Ectodermal cell (in vitro differentiated cells): ENCODE data around the gene INPP5A.

Source experiments
- H3K27ac ChIP-seq: 2 replicates; pipeline ENCODE4 v1.7.0; 2013; ENCODE audit warnings: mild to moderate bottlenecking, low read depth, low read length; ENCODE audit not compliant: insufficient read depth, poor library complexity, severe bottlenecking
- H3K27me3 ChIP-seq: 2 replicates; pipeline ENCODE4 v1.7.0; 2013; ENCODE audit warnings: mild to moderate bottlenecking, low read length; ENCODE audit not compliant: insufficient read depth, control insufficient read depth, poor library complexity, severe bottlenecking
- H3K36me3 ChIP-seq: one replicate; pipeline ENCODE4 v1.7.0; 2013; ENCODE audit warnings: low read length; ENCODE audit not compliant: control insufficient read depth, insufficient read depth
- H3K4me1 ChIP-seq: one replicate; pipeline ENCODE4 v1.7.0; 2013; ENCODE audit warnings: low read length; ENCODE audit not compliant: control insufficient read depth, insufficient read depth
- H3K4me3 ChIP-seq: 2 replicates; pipeline ENCODE4 v1.7.0; 2013; ENCODE audit warnings: low read depth, low read length, control low read depth; ENCODE audit not compliant: insufficient read depth
- H3K9me3 ChIP-seq: 2 replicates; pipeline ENCODE4 v1.7.0; 2013; ENCODE audit warnings: mild to moderate bottlenecking, low read length, moderate library complexity; ENCODE audit not compliant: control insufficient read depth
- WGBS, 2 experiments: methylation state at CpG; one replicate each; pipeline ENCODE4 v1.1.7; 2013; ENCODE audit warnings: missing lambda C conversion rate in 2 of 2; 5-methylcytosine and 5-hydroxymethylcytosine counted together

INPP5A gene

DNA sequence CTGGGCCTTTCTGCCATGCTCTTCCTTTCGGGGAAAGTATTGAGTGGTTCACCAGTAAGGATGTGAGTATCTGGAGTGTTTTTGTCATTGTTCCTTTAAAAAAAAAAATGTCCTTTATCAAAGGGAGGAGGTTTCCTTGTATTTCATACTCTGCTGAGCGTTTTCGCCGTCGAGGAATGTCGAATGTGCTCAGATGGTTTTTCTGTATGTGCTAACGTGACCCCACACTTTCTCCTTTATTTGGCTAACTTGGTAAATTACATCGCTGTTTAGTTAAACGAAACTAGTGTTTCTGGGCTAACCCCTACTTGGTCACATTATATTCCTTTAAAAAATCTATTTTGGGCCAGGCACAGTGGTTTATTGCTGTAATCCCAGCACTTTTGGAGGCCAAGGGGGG is 45.9 kb downstream of the INPP5A start:
- Histone ChIP-seq H3K36me3 (no peaks in the 10 kb centered on the region), H3K27me3 (no peaks in the 10 kb centered on the region), H3K4me3 (no peak overlapping the region), H3K4me1 (peaks cover 6% of the 10 kb centered on the region), H3K27ac (no peak overlapping the region), H3K9me3 (no peaks in the 10 kb centered on the region)
- 81 to 83% methylated on average over 9 of the region's 9 CpGs for WGBS, 2 experiments

GRCh38 chr10:132584081-132584480 is 46.5 kb downstream of the INPP5A start:
- no peak overlapping the region for H3K4me3 ChIP-seq
- H3K27me3 ChIP-seq, result no peaks in the 10 kb centered on the region
- H3K27ac ChIP-seq, result no peak overlapping the region
- WGBS, 2 experiments, result 89 to 100% methylated on average over 1 of the region's 1 CpG
- no peaks in the 10 kb centered on the region for H3K36me3 ChIP-seq
- H3K4me1 ChIP-seq, result peaks cover under 1% of the 10 kb centered on the region
- H3K9me3 ChIP-seq, result no peaks in the 10 kb centered on the region

GRCh38 chr10:132585732-132586722 is 48.4 kb downstream of the INPP5A start:
- WGBS, 2 experiments, result 93% methylated on average over 38 of the region's 38 CpGs
- Histone ChIP-seq H3K27ac (no peak overlapping the region), H3K27me3 (no peaks in the 10 kb centered on the region), H3K4me3 (no peak overlapping the region), H3K4me1 (no peaks in the 10 kb centered on the region), H3K36me3 (no peaks in the 10 kb centered on the region), H3K9me3 (no peaks in the 10 kb centered on the region)

DNA sequence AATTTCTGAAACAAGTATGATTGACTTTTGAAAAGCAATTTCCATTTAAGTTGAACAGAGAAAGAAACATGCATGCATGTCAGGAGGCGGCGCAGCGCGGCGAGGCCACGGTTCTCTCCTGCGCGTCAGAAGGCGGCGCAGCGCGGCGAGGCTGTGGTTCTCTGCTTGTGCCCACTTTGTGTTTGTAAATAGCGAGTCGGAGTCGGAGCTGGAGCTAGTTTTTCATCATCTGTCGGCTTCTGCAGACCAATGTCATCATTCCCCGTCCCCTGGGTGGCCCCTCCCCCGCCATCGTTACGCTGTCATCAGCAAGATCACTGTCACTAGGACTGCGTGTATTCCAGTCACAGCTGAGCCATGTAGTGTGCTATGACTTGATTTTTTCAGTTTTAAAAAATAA is 49.2 kb downstream of the INPP5A start:
- 97% methylated on average over 22 of the region's 22 CpGs for WGBS, 2 experiments
- H3K4me3 ChIP-seq, result no peak overlapping the region
- no peaks in the 10 kb centered on the region for H3K27me3 ChIP-seq
- H3K4me1 ChIP-seq, result no peaks in the 10 kb centered on the region
- H3K36me3 ChIP-seq, result no peaks in the 10 kb centered on the region
- no peaks in the 10 kb centered on the region for H3K9me3 ChIP-seq
- H3K27ac ChIP-seq, result no peak overlapping the region

GRCh38 chr10:132587175-132587574 is 49.6 kb downstream of the INPP5A start:
- Histone ChIP-seq H3K4me3 (no peak overlapping the region), H3K9me3 (no peaks in the 10 kb centered on the region), H3K36me3 (no peaks in the 10 kb centered on the region), H3K27me3 (no peaks in the 10 kb centered on the region), H3K4me1 (no peaks in the 10 kb centered on the region), H3K27ac (no peak overlapping the region)
- WGBS, 2 experiments, result 95 to 96% methylated on average over 11 of the region's 11 CpGs

GRCh38 chr10:132588301-132589013 is 50.9 kb downstream of the INPP5A start:
- H3K27ac ChIP-seq, result no peak overlapping the region
- H3K27me3 ChIP-seq, result no peaks in the 10 kb centered on the region
- H3K4me1 ChIP-seq, result no peaks in the 10 kb centered on the region
- no peaks in the 10 kb centered on the region for H3K36me3 ChIP-seq
- 95 to 96% methylated on average over 25 of the region's 25 CpGs for WGBS, 2 experiments
- H3K9me3 ChIP-seq, result no peaks in the 10 kb centered on the region
- H3K4me3 ChIP-seq, result no peak overlapping the region

DNA sequence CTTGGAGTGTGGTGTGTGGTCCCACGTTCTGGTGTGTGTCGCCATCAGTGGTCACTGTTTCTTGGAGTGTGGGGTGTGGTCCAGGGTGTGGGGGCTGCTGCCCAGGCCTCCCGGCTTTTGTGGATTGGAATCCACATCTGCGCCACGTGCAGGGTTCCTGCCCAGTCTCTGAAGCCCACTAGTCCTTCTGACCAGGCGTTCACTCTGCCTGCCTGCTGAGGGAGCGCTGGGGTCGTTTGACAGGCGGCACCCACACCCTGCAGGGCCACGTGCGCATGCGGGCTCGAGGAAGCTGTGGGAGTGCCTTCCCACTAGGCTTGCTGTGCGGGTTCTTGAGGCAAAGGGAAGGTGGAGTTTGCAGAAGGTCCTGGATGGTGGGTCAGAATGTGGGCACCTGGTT is 51.4 kb downstream of the INPP5A start:
- H3K9me3 ChIP-seq, result no peaks in the 10 kb centered on the region
- 90% methylated on average over 14 of the region's 14 CpGs for WGBS, 2 experiments
- no peak overlapping the region for H3K4me3 ChIP-seq
- no peak overlapping the region for H3K27ac ChIP-seq
- no peaks in the 10 kb centered on the region for H3K36me3 ChIP-seq
- H3K27me3 ChIP-seq, result no peaks in the 10 kb centered on the region
- no peaks in the 10 kb centered on the region for H3K4me1 ChIP-seq

DNA sequence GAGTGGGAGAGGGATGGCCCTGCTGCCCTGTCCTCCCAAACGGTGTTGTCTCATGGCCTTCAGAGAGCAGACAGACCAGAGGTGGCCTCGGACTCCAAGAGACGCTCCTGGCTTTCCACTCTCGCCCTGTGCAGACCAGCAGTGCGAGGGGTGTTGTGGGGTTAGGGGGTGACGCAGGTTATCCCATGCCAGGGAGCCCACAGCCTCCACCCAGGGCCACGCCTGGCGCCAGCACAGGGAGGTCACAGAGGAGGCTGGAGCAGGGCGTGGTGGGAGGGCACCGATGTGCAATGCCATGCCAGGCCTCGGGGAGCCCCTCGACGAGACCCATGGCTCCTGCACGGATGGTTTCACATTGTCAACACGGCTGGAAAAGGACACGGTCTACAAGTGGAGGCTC is 52.1 kb downstream of the INPP5A start:
- Histone ChIP-seq H3K27ac (no peak overlapping the region), H3K4me1 (no peaks in the 10 kb centered on the region), H3K27me3 (no peaks in the 10 kb centered on the region), H3K36me3 (no peaks in the 10 kb centered on the region), H3K9me3 (no peaks in the 10 kb centered on the region), H3K4me3 (no peak overlapping the region)
- 94 to 96% methylated on average over 16 of the region's 16 CpGs for WGBS, 2 experiments

DNA sequence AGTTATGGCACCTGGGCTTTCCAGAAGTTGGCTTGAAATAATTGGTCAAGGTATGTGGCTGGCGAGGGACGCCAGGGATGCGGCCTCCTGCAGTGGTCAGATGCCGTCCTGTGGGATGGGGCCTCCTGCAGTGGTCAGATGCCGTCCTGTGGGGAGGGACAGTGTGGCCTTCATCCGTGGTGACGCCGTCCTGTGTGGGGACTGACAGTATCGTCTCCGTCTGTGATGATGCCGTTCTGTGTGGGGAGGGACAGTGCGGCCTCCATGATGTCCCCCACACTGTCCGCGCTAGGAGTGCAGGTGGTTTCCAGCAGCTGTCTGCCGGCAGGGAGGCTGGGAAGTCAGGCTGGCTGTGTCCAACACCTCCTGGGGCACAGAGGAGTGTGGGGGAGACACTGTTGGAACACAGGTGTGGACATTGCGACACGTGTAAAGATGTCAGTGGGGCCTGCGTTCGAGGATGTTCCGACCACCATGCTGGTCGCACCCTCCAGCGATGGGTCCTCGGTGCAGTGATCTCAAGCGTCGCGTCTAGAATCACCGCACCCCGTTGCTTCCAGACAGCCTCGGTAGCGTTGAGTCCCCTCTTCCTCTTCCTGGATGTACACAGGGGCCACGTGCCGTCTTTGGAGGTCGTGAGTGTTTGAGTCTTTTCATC is 52.6 kb downstream of the INPP5A start:
- 95% methylated on average over 33 of the region's 33 CpGs for WGBS, 2 experiments
- no peak overlapping the region for H3K27ac ChIP-seq
- H3K4me3 ChIP-seq, result no peak overlapping the region

GRCh38 chr10:132590752-132591121 is 53.1 kb downstream of the INPP5A start:
- Histone ChIP-seq H3K4me1 (no peaks in the 10 kb centered on the region), H3K27me3 (no peaks in the 10 kb centered on the region), H3K4me3 (no peak overlapping the region), H3K27ac (no peak overlapping the region), H3K9me3 (no peaks in the 10 kb centered on the region), H3K36me3 (no peaks in the 10 kb centered on the region)
- 94 to 97% methylated on average over 9 to 10 of the region's 10 CpGs for WGBS, 2 experiments

More for the DNA sequence above, 52.6 kb downstream of the INPP5A start:
- Histone ChIP-seq H3K4me1 (no peaks in the 10 kb centered on the region), H3K36me3 (no peaks in the 10 kb centered on the region), H3K27me3 (no peaks in the 10 kb centered on the region), H3K9me3 (no peaks in the 10 kb centered on the region)
